Transverse colon (tissue), 4 donors: ENCODE measurements around the gene SELENOO. TPM values are rescaled to one million over a fixed set of nuclear protein-coding genes. Genes with fewer than 3 reads are reported as not detected.

ENCODE experiments used
- DNase-seq: peaks from one replicate; pipeline ENCODE4 v3.0.0-alpha.2; 2019
- H3K27ac ChIP-seq, 4 donors: fragments of 200-600 bp; sonication (generic); 2 replicates each; pipeline ENCODE4 v1.5.1; 2016 to 2018; ENCODE audit warnings: inconsistent platforms in 4 of 4
- H3K27me3 ChIP-seq: fragments of 200-600 bp; sonication (generic); 2 replicates; pipeline ENCODE4 v1.5.1; 2017; ENCODE audit warnings: inconsistent platforms
- H3K36me3 ChIP-seq, 4 donors: fragments of 200-600 bp; sonication (generic); 2 replicates each; pipeline ENCODE4 v1.5.1; 2017 to 2019; ENCODE audit warnings: inconsistent platforms in 4 of 4
- H3K4me1 ChIP-seq, 4 donors: fragments of 200-600 bp; sonication (generic); 2 replicates each; pipeline ENCODE4 v1.5.1; 2017 to 2020; ENCODE audit warnings: inconsistent platforms in 4 of 4
- H3K4me3 ChIP-seq, 4 donors: fragments of 200-600 bp; sonication (generic); 1 replicate in 1 of 4; 2 replicates in 3 of 4; pipeline versions ENCODE4 v1.5.1 to v1.6.1; 2017 to 2019; ENCODE audit warnings: inconsistent platforms in 4 of 4
- H3K9me3 ChIP-seq, 2 donors: fragments of 200-600 bp; sonication (generic); 2 replicates each; pipeline ENCODE4 v1.5.1; 2017 to 2019; ENCODE audit warnings: inconsistent platforms in 2 of 2
- EP300 ChIP-seq: sonication (generic); formaldehyde crosslinking; IDR thresholded peaks from one replicate; pipeline ENCODE4 v1.6.1; 2017; ENCODE audit warnings: antibody characterized with exemption, low read depth
- POLR2A ChIP-seq: fragments of 450-650 bp; IDR thresholded peaks from one replicate; pipeline ENCODE4 v1.6.1; 2016; ENCODE audit warnings: antibody characterized with exemption, mild to moderate bottlenecking, moderate library complexity
- POLR2AphosphoS5 ChIP-seq, 3 donors: sonication (generic); formaldehyde crosslinking; IDR thresholded peaks; one replicate each; pipeline ENCODE4 v1.6.1; 2016; ENCODE audit warnings: antibody characterized with exemption in 3 of 3
- WGBS, 2 donors: methylation state at CpG; one replicate each; pipeline ENCODE4 v1.1.5; 2018; ENCODE audit warnings: low coverage in 1 of 2; 5-methylcytosine and 5-hydroxymethylcytosine counted together
- in situ Hi-C, 4 donors: fragments of 200-750 bp; cut with MboI; loops; one replicate each; pipeline versions ENCODE4 v1.15.0 to v1.15.1; 2017; ENCODE audit warnings: low sequenced_read_pairs in 3 of 4, low pct_ligation_motif_present in 1 of 4, low pct_unique_long_range_greater_than_20kb in 1 of 4
- intact Hi-C: fragments of 100-400 bp; cut with DNase I; formaldehyde crosslinking; loops from one replicate; pipeline ENCODE4 v1.15.1; 2023; ENCODE audit warnings: low total_unique reads
- total RNA-seq, 4 donors: library from RNA; depleted of rRNA; stranded (reverse); fragments of >200 nt; gene quantifications; one replicate each; pipeline ENCODE4 v1.1.0, GENCODE V29; 2016
- TF ChIP-seq, protein P1 (sequence below), 5 experiments: fragments of 200-600 bp in 3 of 5; fragments of 450-650 bp in 2 of 5; sonication (generic) in 3 of 5; IDR thresholded peaks; 1 replicate in 2 of 5; 2 replicates in 3 of 5; pipeline ENCODE4 v1.5.1; 2016 to 2017; ENCODE audit warnings: antibody characterized with exemption in 5 of 5, inconsistent platforms in 3 of 5, mild to moderate bottlenecking in 2 of 5, moderate library complexity in 1 of 5

SELENOO gene
- total RNA-seq, 4 donors from 2014 or later, result 27.3 to 91.3 (median 35.1) TPM

DNA sequence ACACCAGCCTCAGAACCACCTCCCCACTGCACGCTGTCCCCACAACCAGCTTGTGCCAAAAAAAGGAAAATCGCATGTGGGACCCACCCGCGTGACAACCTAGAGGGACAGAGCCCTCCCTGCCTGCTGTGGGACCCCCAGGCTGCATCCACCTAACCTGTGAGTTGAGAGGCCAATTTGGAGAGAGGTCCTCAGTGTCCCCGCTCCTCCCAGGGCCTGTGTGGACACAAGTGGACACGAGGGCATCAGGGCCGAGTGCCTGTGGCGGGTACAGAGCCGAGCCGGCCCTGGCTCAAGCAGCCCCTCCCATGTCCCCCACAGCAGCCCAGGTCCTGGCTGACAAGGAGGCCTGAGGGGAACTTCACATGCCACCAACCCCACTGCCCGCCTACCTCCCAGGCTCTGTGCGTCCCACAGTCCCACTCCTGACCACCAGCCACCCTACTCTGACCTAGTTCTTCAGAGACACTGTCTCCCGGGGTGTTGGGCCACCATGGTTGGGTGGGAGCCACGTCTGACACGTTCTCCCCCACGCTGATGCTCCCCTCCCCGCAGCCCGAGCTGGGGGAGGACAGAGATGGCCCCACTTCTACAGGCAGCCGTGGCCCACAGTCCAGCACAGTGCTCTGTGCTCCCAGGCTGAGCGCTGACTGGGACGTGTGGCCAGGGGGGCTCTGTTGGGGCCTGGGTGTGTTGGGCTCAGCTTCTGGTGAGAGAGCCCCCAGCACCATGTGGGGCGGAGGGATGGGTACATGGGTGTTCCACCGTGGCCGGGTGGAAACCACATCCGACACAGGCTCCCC lies 19.2 kb downstream of the SELENOO start:
- intact Hi-C loops (no loop called here), in situ Hi-C loops (loop anchor here in 1 of 4 donors (10.0 kb wide), 1 partner anchor 75 kb away; no protein-coding TSS in a partner anchor)
- no peak overlapping the region for H3K4me3 ChIP-seq
- no peak for TF ChIP-seq POLR2A
- TF ChIP-seq EP300, result no peak
- TF ChIP-seq, protein P1, sequence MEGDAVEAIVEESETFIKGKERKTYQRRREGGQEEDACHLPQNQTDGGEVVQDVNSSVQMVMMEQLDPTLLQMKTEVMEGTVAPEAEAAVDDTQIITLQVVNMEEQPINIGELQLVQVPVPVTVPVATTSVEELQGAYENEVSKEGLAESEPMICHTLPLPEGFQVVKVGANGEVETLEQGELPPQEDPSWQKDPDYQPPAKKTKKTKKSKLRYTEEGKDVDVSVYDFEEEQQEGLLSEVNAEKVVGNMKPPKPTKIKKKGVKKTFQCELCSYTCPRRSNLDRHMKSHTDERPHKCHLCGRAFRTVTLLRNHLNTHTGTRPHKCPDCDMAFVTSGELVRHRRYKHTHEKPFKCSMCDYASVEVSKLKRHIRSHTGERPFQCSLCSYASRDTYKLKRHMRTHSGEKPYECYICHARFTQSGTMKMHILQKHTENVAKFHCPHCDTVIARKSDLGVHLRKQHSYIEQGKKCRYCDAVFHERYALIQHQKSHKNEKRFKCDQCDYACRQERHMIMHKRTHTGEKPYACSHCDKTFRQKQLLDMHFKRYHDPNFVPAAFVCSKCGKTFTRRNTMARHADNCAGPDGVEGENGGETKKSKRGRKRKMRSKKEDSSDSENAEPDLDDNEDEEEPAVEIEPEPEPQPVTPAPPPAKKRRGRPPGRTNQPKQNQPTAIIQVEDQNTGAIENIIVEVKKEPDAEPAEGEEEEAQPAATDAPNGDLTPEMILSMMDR (IDR thresholded peaks at IDR 0.05), result no peak
- no peak for TF ChIP-seq POLR2AphosphoS5 (IDR thresholded peaks at IDR 0.05)
- no peak overlapping the region for H3K27ac ChIP-seq
- peaks cover 0 to 51% (median 25%) of the 10 kb centered on the region in 4 donors for H3K36me3 ChIP-seq
- H3K27me3 ChIP-seq, result no peaks in the 10 kb centered on the region
- peaks cover 0 to 8% (median 2%) of the 10 kb centered on the region in 4 donors for H3K4me1 ChIP-seq
- no peak for DNase-seq
- 82% methylated on average over 24 of the region's 25 CpGs; no CpG with 5 or more reads in 1 of the 2 donors for WGBS, 2 donors
- H3K9me3 ChIP-seq, result no peaks in the 10 kb centered on the region

GRCh38 chr22:50220603-50221409 lies 20.0 kb downstream of the SELENOO start:
- WGBS, 2 donors, result 94% methylated on average over 43 of the region's 45 CpGs; no CpG with 5 or more reads in 1 of the 2 donors
- H3K4me1 ChIP-seq, result peaks cover 0 to 8% (median 2%) of the 10 kb centered on the region in 4 donors
- DNase-seq, result no peak
- H3K27ac ChIP-seq, result no peak overlapping the region
- H3K4me3 ChIP-seq, result no peak overlapping the region
- TF ChIP-seq, protein P1 (IDR thresholded peaks at IDR 0.05), result no peak
- no peak for TF ChIP-seq POLR2AphosphoS5 (IDR thresholded peaks at IDR 0.05)
- TF ChIP-seq POLR2A, result no peak
- no peak for TF ChIP-seq EP300
- intact Hi-C loops, result no loop called here
- H3K27me3 ChIP-seq, result no peaks in the 10 kb centered on the region
- peaks cover 0 to 48% (median 25%) of the 10 kb centered on the region in 4 donors for H3K36me3 ChIP-seq
- in situ Hi-C loops, result no loop called here
- no peaks in the 10 kb centered on the region for H3K9me3 ChIP-seq

- WGBS, 2 donors, result 86% methylated on average over 18 of the region's 19 CpGs; no CpG with 5 or more reads in 1 of the 2 donors
- no peak overlapping the region for H3K27ac ChIP-seq
- TF ChIP-seq, protein P1 (IDR thresholded peaks at IDR 0.05), result no peak
These were observed 20.8 kb downstream of the SELENOO start for GRCh38 chr22:50221410-50222300.

More at GRCh38 chr22:50221410-50222300, 20.8 kb downstream of the SELENOO start:
- H3K27me3 ChIP-seq, result no peaks in the 10 kb centered on the region
- H3K4me3 ChIP-seq, result no peak overlapping the region
- intact Hi-C loops, result no loop called here
- peaks cover 0 to 8% (median 2%) of the 10 kb centered on the region in 4 donors for H3K4me1 ChIP-seq
- no peak for DNase-seq
- peaks cover 0 to 40% (median 22%) of the 10 kb centered on the region in 4 donors for H3K36me3 ChIP-seq
- no peaks in the 10 kb centered on the region for H3K9me3 ChIP-seq
- in situ Hi-C loops, result no loop called here
